Measurements from ENCODE around the gene TEDC2. TPM values are rescaled to one million over a fixed set of nuclear protein-coding genes. Genes with fewer than 3 reads are reported as not detected.

TEDC2 gene
- polyA plus RNA-seq, 2 of the 4 experiments (the other 2 are of a cell fraction): 9.5 to 22.6 TPM

DNA sequence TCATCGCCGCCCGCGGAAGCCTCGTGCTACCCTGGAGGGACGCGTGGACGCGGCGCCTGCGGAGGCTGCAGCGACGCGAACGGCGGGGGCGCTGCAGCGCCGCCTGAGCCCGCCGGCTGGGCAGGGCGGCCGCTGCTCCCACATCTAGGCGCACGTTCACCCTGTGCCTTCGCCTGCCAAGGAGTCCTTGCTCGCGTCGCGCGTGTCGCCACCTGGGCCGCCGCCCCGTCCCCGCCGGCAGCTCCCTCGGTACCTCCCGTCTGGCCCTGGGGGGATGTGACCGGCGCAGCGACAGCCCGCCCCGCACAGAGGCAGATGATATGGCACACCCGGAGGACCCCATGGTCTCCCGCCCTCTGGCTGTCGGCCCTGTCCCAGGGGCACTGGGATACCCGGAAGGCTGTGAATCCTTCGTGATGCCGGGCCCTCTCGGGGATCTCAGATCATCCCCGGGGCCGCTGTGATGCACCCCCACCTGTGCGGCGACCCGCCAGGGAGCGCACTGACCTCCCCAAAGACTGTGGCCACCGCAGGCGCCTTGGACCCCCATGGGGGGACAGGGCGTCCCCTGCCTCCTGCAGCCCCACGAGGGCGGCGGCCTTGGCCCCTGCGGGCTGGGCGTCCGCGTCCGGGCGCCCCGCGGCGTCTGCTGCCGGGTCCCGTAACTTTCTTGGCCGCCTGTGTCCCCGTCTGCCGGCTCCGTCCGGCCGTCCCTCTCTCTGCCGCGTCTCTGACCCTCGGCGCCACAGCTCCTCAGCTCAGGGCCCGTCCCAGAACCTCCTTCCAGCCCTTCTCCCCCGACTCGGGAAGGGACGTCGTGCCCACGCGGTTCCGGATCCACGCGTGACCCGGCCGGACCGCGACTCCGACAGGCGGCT is 14.3 kb downstream of the TEDC2 start:
- Histone ChIP-seq H3K9me3 (no peaks in the 10 kb centered on the region), H3K4me1 (peaks cover 28% of the 10 kb centered on the region), H3K4me2 (peak overlapping the region; percentile 100), H3K4me3 (peak overlapping the region; percentile 98), H3K27ac (peak overlapping the region; percentile 97 to 99)
- FAIRE-seq: no peak
- CTCF ChIA-PET: interaction anchor here (1.0 to 2.8 kb wide), 9 partner anchors 11 to 334 kb away, joined by 3 to 17 read pairs (median 3); partner anchors contain the start of genes ABCA3 and TEDC2
- peak; percentile 56 to 72 for DNase-seq (ENCODE audit: low read depth in 1 of 2, low spot score in 1 of 2)
- ATAC-seq: peak; percentile 69 to 72
- TF ChIP-seq, protein P1, sequence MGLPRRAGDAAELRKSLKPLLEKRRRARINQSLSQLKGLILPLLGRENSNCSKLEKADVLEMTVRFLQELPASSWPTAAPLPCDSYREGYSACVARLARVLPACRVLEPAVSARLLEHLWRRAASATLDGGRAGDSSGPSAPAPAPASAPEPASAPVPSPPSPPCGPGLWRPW (IDR thresholded peaks at IDR 0.05): no peak
- TF ChIP-seq ESRRA (IDR thresholded peaks at IDR 0.05; ENCODE audit: borderline replicate concordance, low read length) (no peak), POLR2AphosphoS2 (conservative IDR thresholded peaks at IDR 0.05; ENCODE audit: low read length) (no peak), RAD21 (conservative IDR thresholded peaks at IDR 0.05 in 1 of 2, IDR thresholded peaks at IDR 0.05 in 1 of 2) (peak in 1 of 2 experiments; percentile 30; a peak in 3 of 5 replicates), SMC3 (IDR thresholded peaks at IDR 0.05) (no peak), CHD2 (IDR thresholded peaks at IDR 0.05; ENCODE audit: low read length, partially characterized antibody) (no peak), RNF2 (IDR thresholded peaks at IDR 0.05; ENCODE audit: borderline replicate concordance, low read depth) (no peak), SREBF2 (IDR thresholded peaks at IDR 0.05) (no peak), ZNF302 (CRISPR knock-in tag; IDR thresholded peaks at IDR 0.05) (no peak), MYC (IDR thresholded peaks at IDR 0.05; ENCODE audit: borderline replicate concordance, low read length) (peak; percentile 68; the same call in 1 of the 2 replicates), HDAC2 (IDR thresholded peaks at IDR 0.05) (no peak; the same call in 1 of the 2 replicates), PHF8 (IDR thresholded peaks at IDR 0.05; ENCODE audit: borderline replicate concordance, low read depth) (peak; percentile 76; the same call in 1 of the 2 replicates), RCOR1 (IDR thresholded peaks at IDR 0.05; ENCODE audit: low read depth, low read length) (no peak), FOSB (CRISPR knock-in tag; IDR thresholded peaks at IDR 0.05) (no peak), ZFP36 (IDR thresholded peaks at IDR 0.05; ENCODE audit: borderline replicate concordance, partially characterized antibody) (no peak), POLR2A (IDR thresholded peaks at IDR 0.05; ENCODE audit: low read length) (peak; percentile 46)
- TF ChIP-seq, protein P2, sequence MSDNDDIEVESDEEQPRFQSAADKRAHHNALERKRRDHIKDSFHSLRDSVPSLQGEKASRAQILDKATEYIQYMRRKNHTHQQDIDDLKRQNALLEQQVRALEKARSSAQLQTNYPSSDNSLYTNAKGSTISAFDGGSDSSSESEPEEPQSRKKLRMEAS (IDR thresholded peaks at IDR 0.05): peak; percentile 70
- TF ChIP-seq, protein P3, sequence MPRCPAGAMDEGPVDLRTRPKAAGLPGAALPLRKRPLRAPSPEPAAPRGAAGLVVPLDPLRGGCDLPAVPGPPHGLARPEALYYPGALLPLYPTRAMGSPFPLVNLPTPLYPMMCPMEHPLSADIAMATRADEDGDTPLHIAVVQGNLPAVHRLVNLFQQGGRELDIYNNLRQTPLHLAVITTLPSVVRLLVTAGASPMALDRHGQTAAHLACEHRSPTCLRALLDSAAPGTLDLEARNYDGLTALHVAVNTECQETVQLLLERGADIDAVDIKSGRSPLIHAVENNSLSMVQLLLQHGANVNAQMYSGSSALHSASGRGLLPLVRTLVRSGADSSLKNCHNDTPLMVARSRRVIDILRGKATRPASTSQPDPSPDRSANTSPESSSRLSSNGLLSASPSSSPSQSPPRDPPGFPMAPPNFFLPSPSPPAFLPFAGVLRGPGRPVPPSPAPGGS (IDR thresholded peaks at IDR 0.05): 0 out of 3 replicates have a peak, but pooled peaks have one; percentile 52
- TF ChIP-seq, protein P4, sequence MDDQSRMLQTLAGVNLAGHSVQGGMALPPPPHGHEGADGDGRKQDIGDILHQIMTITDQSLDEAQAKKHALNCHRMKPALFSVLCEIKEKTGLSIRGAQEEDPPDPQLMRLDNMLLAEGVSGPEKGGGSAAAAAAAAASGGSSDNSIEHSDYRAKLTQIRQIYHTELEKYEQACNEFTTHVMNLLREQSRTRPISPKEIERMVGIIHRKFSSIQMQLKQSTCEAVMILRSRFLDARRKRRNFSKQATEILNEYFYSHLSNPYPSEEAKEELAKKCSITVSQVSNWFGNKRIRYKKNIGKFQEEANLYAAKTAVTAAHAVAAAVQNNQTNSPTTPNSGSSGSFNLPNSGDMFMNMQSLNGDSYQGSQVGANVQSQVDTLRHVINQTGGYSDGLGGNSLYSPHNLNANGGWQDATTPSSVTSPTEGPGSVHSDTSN (IDR thresholded peaks at IDR 0.05): no peak
- TF ChIP-seq, protein P5, sequence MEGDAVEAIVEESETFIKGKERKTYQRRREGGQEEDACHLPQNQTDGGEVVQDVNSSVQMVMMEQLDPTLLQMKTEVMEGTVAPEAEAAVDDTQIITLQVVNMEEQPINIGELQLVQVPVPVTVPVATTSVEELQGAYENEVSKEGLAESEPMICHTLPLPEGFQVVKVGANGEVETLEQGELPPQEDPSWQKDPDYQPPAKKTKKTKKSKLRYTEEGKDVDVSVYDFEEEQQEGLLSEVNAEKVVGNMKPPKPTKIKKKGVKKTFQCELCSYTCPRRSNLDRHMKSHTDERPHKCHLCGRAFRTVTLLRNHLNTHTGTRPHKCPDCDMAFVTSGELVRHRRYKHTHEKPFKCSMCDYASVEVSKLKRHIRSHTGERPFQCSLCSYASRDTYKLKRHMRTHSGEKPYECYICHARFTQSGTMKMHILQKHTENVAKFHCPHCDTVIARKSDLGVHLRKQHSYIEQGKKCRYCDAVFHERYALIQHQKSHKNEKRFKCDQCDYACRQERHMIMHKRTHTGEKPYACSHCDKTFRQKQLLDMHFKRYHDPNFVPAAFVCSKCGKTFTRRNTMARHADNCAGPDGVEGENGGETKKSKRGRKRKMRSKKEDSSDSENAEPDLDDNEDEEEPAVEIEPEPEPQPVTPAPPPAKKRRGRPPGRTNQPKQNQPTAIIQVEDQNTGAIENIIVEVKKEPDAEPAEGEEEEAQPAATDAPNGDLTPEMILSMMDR (IDR thresholded peaks at IDR 0.05): peak; percentile 75
- TF ChIP-seq, protein P6, sequence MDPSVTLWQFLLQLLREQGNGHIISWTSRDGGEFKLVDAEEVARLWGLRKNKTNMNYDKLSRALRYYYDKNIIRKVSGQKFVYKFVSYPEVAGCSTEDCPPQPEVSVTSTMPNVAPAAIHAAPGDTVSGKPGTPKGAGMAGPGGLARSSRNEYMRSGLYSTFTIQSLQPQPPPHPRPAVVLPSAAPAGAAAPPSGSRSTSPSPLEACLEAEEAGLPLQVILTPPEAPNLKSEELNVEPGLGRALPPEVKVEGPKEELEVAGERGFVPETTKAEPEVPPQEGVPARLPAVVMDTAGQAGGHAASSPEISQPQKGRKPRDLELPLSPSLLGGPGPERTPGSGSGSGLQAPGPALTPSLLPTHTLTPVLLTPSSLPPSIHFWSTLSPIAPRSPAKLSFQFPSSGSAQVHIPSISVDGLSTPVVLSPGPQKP (IDR thresholded peaks at IDR 0.05; ENCODE audit: low read depth, low read length): no peak
- TF ChIP-seq, protein P7, sequence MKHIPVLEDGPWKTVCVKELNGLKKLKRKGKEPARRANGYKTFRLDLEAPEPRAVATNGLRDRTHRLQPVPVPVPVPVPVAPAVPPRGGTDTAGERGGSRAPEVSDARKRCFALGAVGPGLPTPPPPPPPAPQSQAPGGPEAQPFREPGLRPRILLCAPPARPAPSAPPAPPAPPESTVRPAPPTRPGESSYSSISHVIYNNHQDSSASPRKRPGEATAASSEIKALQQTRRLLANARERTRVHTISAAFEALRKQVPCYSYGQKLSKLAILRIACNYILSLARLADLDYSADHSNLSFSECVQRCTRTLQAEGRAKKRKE (CRISPR knock-in tag; IDR thresholded peaks at IDR 0.05; ENCODE audit: low read depth): no peak
- TF ChIP-seq, protein P8, sequence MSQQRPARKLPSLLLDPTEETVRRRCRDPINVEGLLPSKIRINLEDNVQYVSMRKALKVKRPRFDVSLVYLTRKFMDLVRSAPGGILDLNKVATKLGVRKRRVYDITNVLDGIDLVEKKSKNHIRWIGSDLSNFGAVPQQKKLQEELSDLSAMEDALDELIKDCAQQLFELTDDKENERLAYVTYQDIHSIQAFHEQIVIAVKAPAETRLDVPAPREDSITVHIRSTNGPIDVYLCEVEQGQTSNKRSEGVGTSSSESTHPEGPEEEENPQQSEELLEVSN (IDR thresholded peaks at IDR 0.05; ENCODE audit: borderline replicate concordance, low read depth): peak; percentile 65; the same call in 1 of the 2 replicates
- 1% methylated on average over 15 of the region's 100 CpGs for WGBS (ENCODE audit: missing lambda C conversion rate)
- POLR2A ChIA-PET: interaction anchor here (0.6 to 1.9 kb wide), 5 partner anchors 12 to 319 kb away, joined by 3 to 9 read pairs (median 3); partner anchors contain the start of genes CCNF, TEDC2 and TRAF7
